Neural progenitor cell (in vitro differentiated cells): ENCODE measurements around the gene ARL4C.

ENCODE experiments used
- CTCF ChIP-seq: fragments of 200-600 bp; sonication (generic); IDR thresholded peaks from 2 replicates; pipeline ENCODE4 v1.5.1; 2017; ENCODE audit warnings: antibody characterized with exemption, mild to moderate bottlenecking
- EZH2 ChIP-seq: fragments of 200-600 bp; sonication (generic); IDR thresholded peaks from 2 replicates; pipeline ENCODE4 v1.6.1; 2017; ENCODE audit warnings: antibody characterized with exemption, mild to moderate bottlenecking, moderate library complexity
- EZH2phosphoT487 ChIP-seq: fragments of 200-600 bp; sonication (generic); IDR thresholded peaks from 2 replicates; pipeline ENCODE4 v1.6.1; 2017; ENCODE audit warnings: antibody characterized with exemption

- no peak for TF ChIP-seq CTCF
- no peak for TF ChIP-seq EZH2
- no peak for TF ChIP-seq EZH2phosphoT487
These were observed 42.4 kb downstream of the ARL4C start for GRCh38 chr2:234454433-234454832.
